ENCODE results near the gene FGF8. TPM values are rescaled to one million over a fixed set of nuclear protein-coding genes. Genes with fewer than 3 reads are reported as not detected.
"Not testable (repeated sequence)": the region's sequence is repeated elsewhere in the genome, so short reads cannot be mapped to it uniquely, and the experiment has no call there.

The FGF8 gene
- total RNA-seq, 1 donor from 2014 or later, result 0.35 TPM

- H3K9me3 Mint-ChIP-seq, result no peaks in the 10 kb centered on the region
- peaks cover 74% of the 10 kb centered on the region for H3K36me3 Mint-ChIP-seq (ENCODE audit: low read depth)
- peaks cover 6% of the 10 kb centered on the region for H3K4me1 Mint-ChIP-seq
- intact Hi-C loops (cut with micrococcal nuclease), result no loop called here
- no peak overlapping the region for H3K4me3 Mint-ChIP-seq
- no peak overlapping the region for H3K27ac Mint-ChIP-seq
- no peak for DNase-seq
- H3K27me3 Mint-ChIP-seq, result no peaks in the 10 kb centered on the region
Measured at GRCh38 chr10:101797403-101798059, 21.6 kb upstream of the FGF8 start.

GRCh38 chr10:101793526-101793925 is 17.6 kb upstream of the FGF8 start:
- DNase-seq, result no peak
- Mint-ChIP-seq H3K4me1 (peaks cover 4% of the 10 kb centered on the region), H3K27ac (no peak overlapping the region), H3K9me3 (no peaks in the 10 kb centered on the region), H3K27me3 (no peaks in the 10 kb centered on the region), H3K36me3 (ENCODE audit: low read depth) (peaks cover 63% of the 10 kb centered on the region), H3K4me3 (no peak overlapping the region)
- intact Hi-C loops (cut with micrococcal nuclease), result no loop called here

GRCh38 chr10:101789686-101790085 is 13.8 kb upstream of the FGF8 start:
- H3K9me3 Mint-ChIP-seq, result no peaks in the 10 kb centered on the region
- H3K27ac Mint-ChIP-seq, result no peak overlapping the region
- DNase-seq, result no peak
- H3K36me3 Mint-ChIP-seq (ENCODE audit: low read depth), result peaks cover 60% of the 10 kb centered on the region
- no peak overlapping the region for H3K4me3 Mint-ChIP-seq
- no peaks in the 10 kb centered on the region for H3K27me3 Mint-ChIP-seq
- intact Hi-C loops (cut with micrococcal nuclease), result loop anchor here (10.0 kb wide), 1 partner anchor 435 kb away; the partner anchor contains the start of gene BTRC
- peaks cover 8% of the 10 kb centered on the region for H3K4me1 Mint-ChIP-seq

- DNase-seq, H3K4me1 Mint-ChIP-seq, H3K9me3 Mint-ChIP-seq, H3K4me3 Mint-ChIP-seq, H3K27ac Mint-ChIP-seq, H3K27me3 Mint-ChIP-seq: not testable (repeated sequence)
- intact Hi-C loops (cut with micrococcal nuclease), result loop anchor here (10.0 kb wide), 1 partner anchor 434 kb away; the partner anchor contains the start of gene BTRC
- H3K36me3 Mint-ChIP-seq (ENCODE audit: low read depth), result peaks cover 56% of the 10 kb centered on the region
Measured at GRCh38 chr10:101789231-101789630, 13.3 kb upstream of the FGF8 start.

DNA sequence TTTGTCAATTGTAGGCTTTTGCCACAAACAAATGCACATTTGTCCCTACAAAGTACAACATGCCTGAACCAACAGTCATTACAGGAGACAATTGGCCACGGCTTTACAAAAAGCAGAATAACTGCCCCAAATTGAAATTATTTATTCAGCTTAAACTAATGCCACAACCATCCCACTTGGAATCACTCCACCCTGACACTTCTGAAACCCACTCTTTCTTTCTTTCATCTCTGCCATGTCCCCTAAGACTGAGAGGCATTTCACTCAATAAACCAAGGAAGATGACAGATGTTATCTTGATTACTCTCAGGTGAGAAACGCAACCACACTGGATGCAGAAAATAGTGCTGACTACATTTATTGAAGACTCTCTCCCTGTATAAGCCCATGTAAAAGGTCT is 9.9 kb upstream of the FGF8 start:
- H3K9me3 Mint-ChIP-seq, result no peaks in the 10 kb centered on the region
- H3K4me1 Mint-ChIP-seq, result peaks cover 36% of the 10 kb centered on the region
- DNase-seq, result no peak
- no peak overlapping the region for H3K27ac Mint-ChIP-seq
- intact Hi-C loops (cut with micrococcal nuclease), result loop anchor here (10.0 kb wide), 1 partner anchor 431 kb away; the partner anchor contains the start of gene BTRC
- H3K4me3 Mint-ChIP-seq, result no peak overlapping the region
- peaks cover 59% of the 10 kb centered on the region for H3K36me3 Mint-ChIP-seq (ENCODE audit: low read depth)
- no peaks in the 10 kb centered on the region for H3K27me3 Mint-ChIP-seq

GRCh38 chr10:101784558-101784957 is 8.6 kb upstream of the FGF8 start:
- Mint-ChIP-seq H3K4me1 (peaks cover 39% of the 10 kb centered on the region), H3K9me3 (no peaks in the 10 kb centered on the region), H3K36me3 (ENCODE audit: low read depth) (peaks cover 57% of the 10 kb centered on the region), H3K27me3 (no peaks in the 10 kb centered on the region), H3K27ac (no peak overlapping the region), H3K4me3 (peak overlapping the region; percentile 100)
- intact Hi-C loops (cut with micrococcal nuclease), result loop anchor here (5.0 to 10.0 kb wide), 5 partner anchors 77 to 572 kb away; partner anchors contain the start of genes BTRC, DPCD, HPS6 and POLL
- no peak for DNase-seq

- H3K4me3 Mint-ChIP-seq, result peak overlapping the region; percentile 100
- H3K9me3 Mint-ChIP-seq, result no peaks in the 10 kb centered on the region
- peaks cover 58% of the 10 kb centered on the region for H3K36me3 Mint-ChIP-seq (ENCODE audit: low read depth)
- no peak for DNase-seq
- peak overlapping the region; percentile 99 for H3K27ac Mint-ChIP-seq
- H3K4me1 Mint-ChIP-seq, result peaks cover 46% of the 10 kb centered on the region
- H3K27me3 Mint-ChIP-seq, result peaks cover 7% of the 10 kb centered on the region
- intact Hi-C loops (cut with micrococcal nuclease), result loop anchor here (1.0 to 10.0 kb wide), 6 partner anchors 35 to 571 kb away; partner anchors contain the start of genes BTRC, DPCD, HPS6 and OGA
Measured at GRCh38 chr10:101783736-101784118, 7.8 kb upstream of the FGF8 start.

- Mint-ChIP-seq H3K36me3 (ENCODE audit: low read depth) (peaks cover 58% of the 10 kb centered on the region), H3K4me3 (peak within 1 kb of the TSS; percentile 100), H3K4me1 (peaks cover 47% of the 10 kb centered on the region), H3K27ac (peak within 1 kb of the TSS; percentile 99), H3K27me3 (peaks cover 9% of the 10 kb centered on the region), H3K9me3 (no peaks in the 10 kb centered on the region)
- DNase-seq, result peak; percentile 96
- intact Hi-C loops (cut with micrococcal nuclease), result loop anchor here (1.0 to 10.0 kb wide), 6 partner anchors 35 to 571 kb away; partner anchors contain the start of genes BTRC, DPCD, HPS6 and OGA
Measured at GRCh38 chr10:101782811-101783735, 7.2 kb upstream of the FGF8 start, which contains the start of gene NPM3. Gene NPM3 (minus strand): TSS chr10:101783446. CDS start chr10:101783390, 56 bp downstream.

DNA sequence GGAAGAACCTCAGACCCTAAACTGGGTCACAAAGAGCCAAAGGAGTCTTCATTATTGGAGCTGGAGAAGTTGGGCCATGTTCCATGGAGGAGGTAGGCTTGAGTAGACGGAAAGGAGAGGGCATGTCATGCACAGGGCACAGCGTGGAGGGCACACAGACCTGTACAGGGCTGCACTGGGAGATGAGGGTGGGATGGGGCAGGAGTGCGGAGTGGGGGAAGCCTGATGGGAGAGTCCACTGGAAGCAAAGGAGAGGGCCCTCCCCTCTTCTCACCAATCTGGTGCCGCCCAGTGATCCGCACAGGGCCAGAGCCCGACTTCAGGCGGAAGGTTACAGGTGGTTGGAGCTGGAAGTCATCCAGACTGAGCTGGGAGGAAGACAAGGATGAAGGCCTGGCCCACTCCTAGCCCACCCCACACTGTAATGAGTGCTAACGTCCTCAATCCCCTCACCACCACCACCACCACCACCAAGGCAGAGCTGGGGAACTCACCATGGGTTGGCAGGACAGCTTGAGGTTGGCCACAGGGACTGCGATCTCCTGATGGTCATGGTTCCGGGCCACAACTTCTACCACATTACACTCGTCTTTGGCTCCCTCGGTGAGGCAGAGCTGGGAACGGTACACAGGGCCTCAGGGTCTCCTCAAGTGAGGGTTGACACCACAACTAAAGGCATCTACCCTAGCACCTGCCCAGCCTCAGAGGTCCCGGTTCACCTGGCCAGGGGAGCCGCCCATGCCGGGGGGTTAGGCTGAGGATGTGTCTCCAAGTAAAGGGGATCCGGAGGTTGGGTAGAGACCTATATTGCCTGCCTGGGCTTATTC is 6.3 kb upstream of the FGF8 start:
- Mint-ChIP-seq H3K27me3 (peaks cover 18% of the 10 kb centered on the region), H3K27ac (peak overlapping the region; percentile 99), H3K4me3 (peak overlapping the region; percentile 100), H3K36me3 (ENCODE audit: low read depth) (peaks cover 59% of the 10 kb centered on the region), H3K9me3 (no peaks in the 10 kb centered on the region), H3K4me1 (peaks cover 47% of the 10 kb centered on the region)
- DNase-seq, result no peak
- intact Hi-C loops (cut with micrococcal nuclease), result loop anchor here (1.0 to 10.0 kb wide), 7 partner anchors 75 to 570 kb away; partner anchors contain the start of genes BTRC, DPCD, FBXW4 and HPS6

GRCh38 chr10:101781655-101781983 is 5.7 kb upstream of the FGF8 start:
- peak overlapping the region; percentile 68 for H3K27ac Mint-ChIP-seq
- no peak for DNase-seq
- H3K9me3 Mint-ChIP-seq, result no peaks in the 10 kb centered on the region
- H3K27me3 Mint-ChIP-seq, result peaks cover 24% of the 10 kb centered on the region
- intact Hi-C loops (cut with micrococcal nuclease), result loop anchor here (1.0 to 10.0 kb wide), 7 partner anchors 74 to 569 kb away; partner anchors contain the start of genes BTRC, DPCD, FBXW4 and HPS6
- H3K36me3 Mint-ChIP-seq (ENCODE audit: low read depth), result peaks cover 59% of the 10 kb centered on the region
- peaks cover 50% of the 10 kb centered on the region for H3K4me1 Mint-ChIP-seq
- peak overlapping the region; percentile 100 for H3K4me3 Mint-ChIP-seq

GRCh38 chr10:101780818-101781654 is 5.1 kb upstream of the FGF8 start:
- intact Hi-C loops (cut with micrococcal nuclease), result loop anchor here (1.0 to 10.0 kb wide), 7 partner anchors 74 to 569 kb away; partner anchors contain the start of genes BTRC, DPCD, FBXW4 and HPS6
- H3K4me3 Mint-ChIP-seq, result peak overlapping the region; percentile 63
- DNase-seq, result peak; percentile 93
- peaks cover 57% of the 10 kb centered on the region for H3K36me3 Mint-ChIP-seq (ENCODE audit: low read depth)
- no peaks in the 10 kb centered on the region for H3K9me3 Mint-ChIP-seq
- H3K27me3 Mint-ChIP-seq, result peaks cover 25% of the 10 kb centered on the region
- H3K4me1 Mint-ChIP-seq, result peaks cover 49% of the 10 kb centered on the region
- peak overlapping the region; percentile 49 for H3K27ac Mint-ChIP-seq

- H3K9me3 Mint-ChIP-seq, result no peaks in the 10 kb centered on the region
- intact Hi-C loops (cut with micrococcal nuclease), result loop anchor here (2.0 to 10.0 kb wide), 6 partner anchors 73 to 568 kb away; partner anchors contain the start of genes BTRC, DPCD, FBXW4 and HPS6
- DNase-seq, result peak; percentile 61
- peaks cover 26% of the 10 kb centered on the region for H3K27me3 Mint-ChIP-seq
- H3K36me3 Mint-ChIP-seq (ENCODE audit: low read depth), result peaks cover 50% of the 10 kb centered on the region
- peak overlapping the region; percentile 8 for H3K27ac Mint-ChIP-seq
- peak overlapping the region; percentile 79 for H3K4me3 Mint-ChIP-seq
- H3K4me1 Mint-ChIP-seq, result peaks cover 45% of the 10 kb centered on the region
Measured at GRCh38 chr10:101780187-101780817, 4.4 kb upstream of the FGF8 start.

Data from activated CD4-positive, alpha-beta T cell treated with anti-CD3 and anti-CD28 coated beads, Interleukin-2, amount 10 ng/mL, durations not matched to agents 24 days and 14 days (primary cell).